ENCODE data around the gene SLC11A1.

DNA sequence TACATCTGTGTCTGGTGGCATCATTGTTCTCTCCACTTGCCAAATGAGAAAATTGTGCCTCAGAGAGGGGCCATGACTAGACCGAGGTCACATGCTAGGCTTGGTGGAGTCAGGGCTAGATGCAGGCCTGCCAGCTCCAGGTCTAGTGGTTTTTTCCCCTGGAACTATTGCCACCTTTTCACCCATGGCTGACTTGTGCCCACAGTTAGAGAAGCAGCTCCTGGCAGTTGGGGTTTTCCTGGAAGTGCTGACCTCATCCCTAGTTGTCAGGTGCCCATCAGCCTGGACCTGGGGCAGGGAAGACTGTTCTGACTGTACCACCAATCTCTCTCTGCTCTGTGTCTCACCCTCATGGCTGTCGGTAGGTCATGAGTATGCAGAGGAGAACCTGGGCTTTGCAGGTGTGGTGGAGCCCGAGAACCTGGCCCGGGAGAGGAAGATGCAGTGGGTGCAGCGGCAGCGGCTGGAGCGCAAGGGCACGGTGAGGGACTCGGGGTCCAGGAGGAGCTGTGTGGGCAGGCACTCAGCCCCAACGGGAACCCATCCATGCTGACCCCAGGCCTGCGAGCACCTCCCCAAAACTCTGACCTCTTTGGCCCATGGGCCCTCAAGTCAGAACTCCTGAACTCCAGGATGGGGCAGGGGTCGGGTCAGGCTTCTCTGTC, 37.9 kb upstream of the SLC11A1 start:
- TF ChIP-seq ZNF274 (IDR thresholded peaks at IDR 0.05; ENCODE audit: low read depth, low read length), result no peak
- no peak for TF ChIP-seq YY1 (IDR thresholded peaks at IDR 0.05; ENCODE audit: insufficient read depth, insufficient read length)
